ENCODE results near the gene FBXW12. TPM values are rescaled to one million over a fixed set of nuclear protein-coding genes. Genes with fewer than 3 reads are reported as not detected.
A peak's percentile ranks its signal among the peaks of the same experiment; 100 is the strongest.

Gene FBXW12
- total and polyA plus RNA-seq, 4 donors: not detected

- H3K36me3 ChIP-seq (ENCODE audit: control insufficient read depth in 4 of 4, insufficient read depth in 3 of 4, low read depth in 1 of 4, low read length in 3 of 4): peaks cover 0 to 7% (median 2%) of the 10 kb centered on the region in 4 donors
- DNase-seq (ENCODE audit: low spot score): no peak
- WGBS: 38% methylated on average over 13 of the region's 13 CpGs
- H3K4me1 ChIP-seq (ENCODE audit: control insufficient read depth in 4 of 4, insufficient read depth in 4 of 4, low read length in 3 of 4): peaks cover 27 to 78% (median 56%) of the 10 kb centered on the region in 4 donors
- no peak overlapping the region for H3K9ac ChIP-seq (ENCODE audit: low read depth in 1 of 2, low read length in 2 of 2)
- no peak for TF ChIP-seq NR2F2 (IDR thresholded peaks at IDR 0.05)
- no peaks in the 10 kb centered on the region for H3K9me3 ChIP-seq (ENCODE audit: control insufficient read depth in 4 of 4, low read length in 3 of 4)
- H3K27me3 ChIP-seq (ENCODE audit: control insufficient read depth in 4 of 4, insufficient read depth in 4 of 4, low read length in 3 of 4): no peaks in the 10 kb centered on the region
- peak overlapping the region; percentile 43 to 44 for H3K27ac ChIP-seq (ENCODE audit: low read depth in 1 of 2, low read length in 2 of 2)
- H3K4me3 ChIP-seq (ENCODE audit: low read depth in 1 of 3, low read length in 3 of 3): no peak overlapping the region
Observed at GRCh38 chr3:48425281-48425812, 53.3 kb downstream of the FBXW12 start.

- 26% methylated on average over 11 of the region's 11 CpGs for WGBS
- no peaks in the 10 kb centered on the region for H3K9me3 ChIP-seq (ENCODE audit: control insufficient read depth in 4 of 4, low read length in 3 of 4)
- H3K4me1 ChIP-seq (ENCODE audit: control insufficient read depth in 4 of 4, insufficient read depth in 4 of 4, low read length in 3 of 4): peaks cover 36 to 83% (median 65%) of the 10 kb centered on the region in 4 donors
- peak overlapping the region in 1 of 3 donors; percentile 80 for H3K4me3 ChIP-seq (ENCODE audit: low read depth in 1 of 3, low read length in 3 of 3)
- no peaks in the 10 kb centered on the region for H3K27me3 ChIP-seq (ENCODE audit: control insufficient read depth in 4 of 4, insufficient read depth in 4 of 4, low read length in 3 of 4)
- peak overlapping the region; percentile 36 to 43 for H3K27ac ChIP-seq (ENCODE audit: low read depth in 1 of 2, low read length in 2 of 2)
- TF ChIP-seq FOXA1 (IDR thresholded peaks at IDR 0.05) (no peak), MAX (IDR thresholded peaks at IDR 0.05) (no peak), SP1 (IDR thresholded peaks at IDR 0.05) (no peak), RAD21 (IDR thresholded peaks at IDR 0.05) (no peak), NR2F2 (IDR thresholded peaks at IDR 0.05) (no peak), FOXA2 (IDR thresholded peaks at IDR 0.05) (no peak), EGR1 (IDR thresholded peaks at IDR 0.05; ENCODE audit: low read depth in 2 of 2) (no peak), RXRA (IDR thresholded peaks at IDR 0.05) (no peak), REST (IDR thresholded peaks at IDR 0.05) (no peak), HNF4A (conservative IDR thresholded peaks at IDR 0.05) (no peak)
- peaks cover 0 to 2% (median 0%) of the 10 kb centered on the region in 4 donors for H3K36me3 ChIP-seq (ENCODE audit: control insufficient read depth in 4 of 4, insufficient read depth in 3 of 4, low read depth in 1 of 4, low read length in 3 of 4)
- no peak for DNase-seq (ENCODE audit: low spot score)
- H3K9ac ChIP-seq (ENCODE audit: low read depth in 1 of 2, low read length in 2 of 2): peak overlapping the region in 1 of 2 donors; percentile 23
Observed at GRCh38 chr3:48426401-48426909, 54.4 kb downstream of the FBXW12 start.

- peak overlapping the region; percentile 0 to 80 (median 58) for H3K4me3 ChIP-seq (ENCODE audit: low read depth in 1 of 3, low read length in 3 of 3)
- no peaks in the 10 kb centered on the region for H3K9me3 ChIP-seq (ENCODE audit: control insufficient read depth in 4 of 4, low read length in 3 of 4)
- peak overlapping the region in 1 of 2 donors; percentile 72 for H3K9ac ChIP-seq (ENCODE audit: low read depth in 1 of 2, low read length in 2 of 2)
- 26% methylated on average over 8 of the region's 8 CpGs for WGBS
- TF ChIP-seq RXRA (IDR thresholded peaks at IDR 0.05) (no peak), HNF4A (conservative IDR thresholded peaks at IDR 0.05) (peak in 1 of 2 donors; percentile 21), NR2F2 (IDR thresholded peaks at IDR 0.05) (no peak), ATF3 (IDR thresholded peaks at IDR 0.05) (no peak), ZBTB33 (IDR thresholded peaks at IDR 0.05) (no peak), JUND (IDR thresholded peaks at IDR 0.05) (no peak), TAF1 (conservative IDR thresholded peaks at IDR 0.05) (no peak), SP1 (IDR thresholded peaks at IDR 0.05) (no peak)
- H3K27ac ChIP-seq (ENCODE audit: low read depth in 1 of 2, low read length in 2 of 2): peak overlapping the region; percentile 54 to 89
- H3K36me3 ChIP-seq (ENCODE audit: control insufficient read depth in 4 of 4, insufficient read depth in 3 of 4, low read depth in 1 of 4, low read length in 3 of 4): peaks cover 0 to 1% (median 0%) of the 10 kb centered on the region in 4 donors
- H3K27me3 ChIP-seq (ENCODE audit: control insufficient read depth in 4 of 4, insufficient read depth in 4 of 4, low read length in 3 of 4): no peaks in the 10 kb centered on the region
- DNase-seq (ENCODE audit: low spot score): no peak
- H3K4me1 ChIP-seq (ENCODE audit: control insufficient read depth in 4 of 4, insufficient read depth in 4 of 4, low read length in 3 of 4): peaks cover 36 to 83% (median 68%) of the 10 kb centered on the region in 4 donors
Observed at GRCh38 chr3:48426944-48427629, 55.1 kb downstream of the FBXW12 start.
